Astrocyte of the hippocampus (primary cell): ENCODE results near the gene TIMM9.
"Not testable (repeated sequence)": the region's sequence is repeated elsewhere in the genome, so short reads cannot be mapped to it uniquely, and the experiment has no call there.

ENCODE experiments used
- DNase-seq: peaks from one replicate; pipeline ENCODE4 v3.0.0; 2011; ENCODE audit warnings: low read depth, low spot score

TIMM9 gene

GRCh38 chr14:58398495-58398894 is 28.8 kb downstream of the TIMM9 start:
- DNase-seq, result no peak

GRCh38 chr14:58397156-58397555 is 30.2 kb downstream of the TIMM9 start:
- no peak for DNase-seq

GRCh38 chr14:58395812-58396788 is 31.2 kb downstream of the TIMM9 start, which contains the start of gene TOMM20L:
TSS of gene TOMM20L (plus strand) at chr14:58395930. CDS start at chr14:58395958, 28 bp downstream.
- peak; percentile 90 for DNase-seq

GRCh38 chr14:58395562-58395811 is 31.8 kb downstream of the TIMM9 start:
- no peak for DNase-seq

GRCh38 chr14:58390830-58391229 is 36.5 kb downstream of the TIMM9 start:
- no peak for DNase-seq

GRCh38 chr14:58376791-58377190 is 50.5 kb downstream of the TIMM9 start:
- DNase-seq, result no peak

GRCh38 chr14:58368956-58369355 is 58.4 kb downstream of the TIMM9 start:
- no peak for DNase-seq

- no peak for DNase-seq
Observed at GRCh38 chr14:58367296-58367695, 60.0 kb downstream of the TIMM9 start.

GRCh38 chr14:58364316-58364715 is 63.0 kb downstream of the TIMM9 start:
- DNase-seq, result no peak

GRCh38 chr14:58362798-58363412 is 64.4 kb downstream of the TIMM9 start:
- peak; percentile 22 for DNase-seq

GRCh38 chr14:58362272-58362671 is 65.1 kb downstream of the TIMM9 start:
- not testable (repeated sequence) for DNase-seq
